Uterus (tissue), 4 donors: ENCODE measurements around the gene ISOC2. TPM values are rescaled to one million over a fixed set of nuclear protein-coding genes. Genes with fewer than 3 reads are reported as not detected.
A peak's percentile ranks its signal among the peaks of the same experiment; 100 is the strongest.

Source experiments
- DNase-seq, 2 donors: peaks; one replicate each; pipeline ENCODE4 v3.0.0-alpha.2; 2019 to 2020
- H3K27ac ChIP-seq, 2 donors: fragments of 200-600 bp; sonication (generic); 1 replicate in 1 of 2; 2 replicates in 1 of 2; pipeline ENCODE4 v1.5.1; 2016 to 2018
- H3K27me3 ChIP-seq, 2 donors: fragments of 200-600 bp; sonication (generic); one replicate each; pipeline ENCODE4 v1.5.1; 2018 to 2019; ENCODE audit warnings: control low read depth in 1 of 2
- H3K36me3 ChIP-seq, 2 donors: fragments of 200-600 bp; sonication (generic); one replicate each; pipeline ENCODE4 v1.5.1; 2019; ENCODE audit warnings: control low read depth in 1 of 2
- H3K4me1 ChIP-seq, 2 donors: fragments of 200-600 bp; sonication (generic); one replicate each; pipeline ENCODE4 v1.5.1; 2018 to 2019; ENCODE audit warnings: control low read depth in 1 of 2
- H3K4me3 ChIP-seq, 2 donors: fragments of 200-600 bp; sonication (generic); 1 replicate in 1 of 2; 2 replicates in 1 of 2; pipeline ENCODE4 v1.5.1; 2018 to 2019; ENCODE audit warnings: mild to moderate bottlenecking in 1 of 2
- H3K9me3 ChIP-seq, 2 donors: fragments of 200-600 bp; sonication (generic); one replicate each; pipeline ENCODE4 v1.5.1; 2019; ENCODE audit warnings: control low read depth in 1 of 2
- POLR2A ChIP-seq, 2 donors: fragments of 450-650 bp; IDR thresholded peaks; one replicate each; pipeline ENCODE4 v1.6.1; 2016; ENCODE audit warnings: antibody characterized with exemption in 2 of 2, mild to moderate bottlenecking in 1 of 2, moderate library complexity in 1 of 2
- intact Hi-C: fragments of 100-400 bp; cut with DNase I; formaldehyde crosslinking; loops from one replicate; pipeline ENCODE4 v1.15.1; 2023; ENCODE audit warnings: low total_unique reads
- total RNA-seq, 4 donors: library from RNA; depleted of rRNA in 3 of 4; stranded (reverse); fragments of >200 nt in 3 of 4; gene quantifications; one replicate each; pipeline versions ENCODE4 v1.1.0 to v1.2.4, GENCODE V29; 2014 to 2023
- TF ChIP-seq, protein P1 (sequence below), 4 experiments: fragments of 200-600 bp in 2 of 4; fragments of 450-650 bp in 2 of 4; sonication (generic) in 2 of 4; IDR thresholded peaks; one replicate each; pipeline ENCODE4 v1.5.1; 2016 to 2019; ENCODE audit warnings: antibody characterized with exemption in 4 of 4, mild to moderate bottlenecking in 2 of 4, moderate library complexity in 1 of 4
- donor health status: DM: yes; HTN: yes; CAD: no.

The ISOC2 gene
- total RNA-seq, 4 donors from 2014 or later: 1.2 to 78.6 (median 23.8) TPM

DNA sequence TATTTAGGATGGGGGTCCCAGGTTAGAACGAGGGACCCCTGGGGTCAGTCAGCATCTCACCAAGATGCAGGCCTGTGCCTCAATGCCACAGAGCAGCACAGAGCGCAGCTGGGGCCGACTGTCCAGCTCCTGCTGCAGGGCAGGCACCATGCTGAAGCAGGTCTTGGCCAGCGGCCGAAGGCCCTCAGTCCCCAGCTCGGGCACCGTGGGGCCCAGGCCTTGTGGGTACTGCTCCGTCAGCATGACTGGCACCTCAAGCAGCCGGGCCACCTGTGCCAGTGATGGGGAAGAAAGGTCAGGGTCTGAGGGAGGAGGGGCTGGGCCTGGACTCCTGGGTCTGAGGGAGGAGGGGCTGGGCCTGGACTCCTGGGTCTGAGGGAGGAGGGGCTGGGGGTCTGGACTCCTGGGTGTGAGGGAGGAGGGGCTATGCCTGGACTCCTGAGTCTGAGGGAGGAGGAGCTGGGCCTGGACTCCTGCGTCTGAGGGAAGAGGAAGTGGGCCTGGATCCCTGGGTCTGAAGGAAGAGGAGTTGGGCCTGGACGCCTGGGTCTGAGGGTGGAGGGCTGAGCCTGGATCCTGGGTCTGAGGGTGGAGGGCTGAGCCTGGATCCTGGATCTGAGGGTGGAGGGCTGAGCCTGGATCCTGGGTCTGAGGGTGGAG is 5.7 kb downstream of the ISOC2 start:
- TF ChIP-seq POLR2A (IDR thresholded peaks at IDR 0.05): no peak
- TF ChIP-seq, protein P1, sequence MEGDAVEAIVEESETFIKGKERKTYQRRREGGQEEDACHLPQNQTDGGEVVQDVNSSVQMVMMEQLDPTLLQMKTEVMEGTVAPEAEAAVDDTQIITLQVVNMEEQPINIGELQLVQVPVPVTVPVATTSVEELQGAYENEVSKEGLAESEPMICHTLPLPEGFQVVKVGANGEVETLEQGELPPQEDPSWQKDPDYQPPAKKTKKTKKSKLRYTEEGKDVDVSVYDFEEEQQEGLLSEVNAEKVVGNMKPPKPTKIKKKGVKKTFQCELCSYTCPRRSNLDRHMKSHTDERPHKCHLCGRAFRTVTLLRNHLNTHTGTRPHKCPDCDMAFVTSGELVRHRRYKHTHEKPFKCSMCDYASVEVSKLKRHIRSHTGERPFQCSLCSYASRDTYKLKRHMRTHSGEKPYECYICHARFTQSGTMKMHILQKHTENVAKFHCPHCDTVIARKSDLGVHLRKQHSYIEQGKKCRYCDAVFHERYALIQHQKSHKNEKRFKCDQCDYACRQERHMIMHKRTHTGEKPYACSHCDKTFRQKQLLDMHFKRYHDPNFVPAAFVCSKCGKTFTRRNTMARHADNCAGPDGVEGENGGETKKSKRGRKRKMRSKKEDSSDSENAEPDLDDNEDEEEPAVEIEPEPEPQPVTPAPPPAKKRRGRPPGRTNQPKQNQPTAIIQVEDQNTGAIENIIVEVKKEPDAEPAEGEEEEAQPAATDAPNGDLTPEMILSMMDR (IDR thresholded peaks at IDR 0.05): no peak
- Histone ChIP-seq H3K4me3 (no peak overlapping the region), H3K9me3 (no peaks in the 10 kb centered on the region), H3K36me3 (no peaks in the 10 kb centered on the region), H3K27me3 (peaks cover 15% of the 10 kb centered on the region in 2 donors), H3K4me1 (peaks cover 5 to 18% of the 10 kb centered on the region in 2 donors), H3K27ac (no peak overlapping the region)
- DNase-seq: no peak
- intact Hi-C loops: loop anchor here (10.0 kb wide), 1 partner anchor 171 kb away; the partner anchor contains the start of genes BRSK1 and HSPBP1

DNA sequence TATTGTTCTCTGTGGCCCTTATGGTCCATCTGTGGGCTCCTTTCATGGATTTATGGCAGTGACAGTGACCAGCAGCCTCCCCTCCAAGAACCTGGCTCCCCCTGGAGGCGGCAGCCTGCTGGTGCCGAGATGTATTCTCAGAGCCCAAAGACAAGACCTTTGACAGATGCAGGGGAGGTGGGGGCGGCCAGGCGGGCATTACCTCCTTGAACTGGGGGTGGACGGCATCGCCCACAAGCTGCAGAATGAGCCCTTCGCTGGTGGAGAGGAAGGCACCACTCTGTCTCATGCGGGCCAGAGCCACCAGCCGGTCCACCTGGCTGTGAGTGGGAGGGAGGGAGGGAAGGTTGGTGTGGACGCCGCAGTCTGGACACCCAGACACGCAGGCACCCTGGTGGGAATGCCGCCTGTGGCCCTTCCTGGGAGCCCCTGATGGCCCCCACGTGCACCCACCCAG is 6.6 kb downstream of the ISOC2 start:
- DNase-seq: no peak
- TF ChIP-seq POLR2A (IDR thresholded peaks at IDR 0.05): no peak
- TF ChIP-seq, protein P1 (IDR thresholded peaks at IDR 0.05): peak in 2 of 4 experiments; percentile 32 to 45
- Histone ChIP-seq H3K36me3 (no peaks in the 10 kb centered on the region), H3K27me3 (peaks cover 15 to 16% of the 10 kb centered on the region in 2 donors), H3K4me3 (no peak overlapping the region), H3K27ac (no peak overlapping the region), H3K4me1 (peaks cover 0 to 18% of the 10 kb centered on the region in 2 donors), H3K9me3 (no peaks in the 10 kb centered on the region)
- intact Hi-C loops: loop anchor here (10.0 kb wide), 1 partner anchor 170 kb away; the partner anchor contains the start of genes BRSK1 and HSPBP1

DNA sequence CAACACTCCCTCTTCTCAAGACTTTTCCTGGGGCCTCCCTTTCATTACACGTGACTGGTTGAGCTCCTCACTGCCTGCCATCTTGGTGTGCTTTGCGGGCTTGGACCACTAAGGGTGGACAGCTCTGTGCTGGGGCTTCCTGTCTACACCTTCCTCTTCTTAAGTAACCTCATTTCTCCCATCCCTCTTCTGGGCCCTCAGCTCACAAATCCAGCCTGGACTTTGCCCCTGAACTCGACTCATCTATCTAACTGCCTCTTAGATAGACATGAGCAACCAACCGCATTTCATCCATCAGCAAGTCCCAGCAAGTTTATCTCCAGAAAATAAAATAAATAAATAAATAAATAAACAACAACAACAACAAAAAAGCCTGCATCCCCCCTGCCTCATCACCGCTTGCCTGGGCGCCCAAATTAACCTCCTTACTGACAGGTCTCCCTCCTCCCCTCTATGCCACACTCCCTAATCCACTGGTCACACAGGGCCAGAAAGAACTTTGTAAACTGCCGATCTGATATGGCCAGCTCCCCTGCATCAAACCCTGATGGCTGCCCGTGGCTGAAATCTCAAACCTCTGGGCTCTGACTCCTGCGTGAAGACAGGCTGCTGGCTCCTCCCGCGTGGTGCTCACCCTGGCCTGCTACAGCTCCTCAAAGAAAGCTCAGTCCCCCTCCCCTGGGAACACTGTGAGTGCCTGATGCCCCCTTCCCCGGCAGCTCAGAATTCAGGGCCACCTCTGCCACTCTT is 7.8 kb downstream of the ISOC2 start:
- Histone ChIP-seq H3K4me1 (peaks cover 0 to 18% of the 10 kb centered on the region in 2 donors), H3K27ac (no peak overlapping the region)

DNA sequence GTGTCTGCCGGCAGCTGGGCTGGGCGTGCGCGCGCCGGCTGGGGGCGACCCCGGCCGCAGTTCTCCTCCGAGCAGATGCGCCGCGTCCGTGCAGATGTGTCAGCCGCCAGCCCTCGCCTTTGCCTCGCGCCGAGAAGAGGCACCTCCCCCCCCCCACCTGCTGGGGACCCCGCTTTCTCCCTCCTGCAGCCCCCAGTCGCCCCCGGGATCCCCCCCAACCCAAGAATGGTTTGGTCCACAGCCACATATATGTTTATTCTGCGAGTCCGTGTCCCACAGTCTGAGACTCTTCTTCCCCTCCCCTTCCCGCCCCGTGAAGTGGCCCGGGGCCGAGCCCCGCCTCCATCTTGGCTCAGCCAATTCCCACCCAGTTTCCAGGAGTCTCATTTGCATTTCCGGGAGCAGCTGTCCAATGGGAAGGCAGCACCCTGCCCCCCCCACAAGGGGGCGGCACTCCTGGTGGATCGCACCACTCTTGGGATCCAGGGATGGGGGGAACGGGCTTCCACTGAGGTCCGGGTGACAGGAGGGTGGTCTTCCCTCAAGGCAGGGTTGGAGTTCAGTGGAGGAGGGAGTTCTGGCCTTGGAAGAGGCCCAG is 8.6 kb downstream of the ISOC2 start:
- H3K9me3 ChIP-seq: no peaks in the 10 kb centered on the region
- no peak overlapping the region for H3K4me3 ChIP-seq
- no peak for TF ChIP-seq POLR2A (IDR thresholded peaks at IDR 0.05)
- TF ChIP-seq, protein P1 (IDR thresholded peaks at IDR 0.05): peak in 1 of 4 experiments; percentile 3
- no peaks in the 10 kb centered on the region for H3K36me3 ChIP-seq
- intact Hi-C loops: loop anchor here (10.0 kb wide), 1 partner anchor 168 kb away; the partner anchor contains the start of genes BRSK1 and HSPBP1
- H3K4me1 ChIP-seq: peaks cover 0 to 18% of the 10 kb centered on the region in 2 donors
- H3K27me3 ChIP-seq: peaks cover 18 to 24% of the 10 kb centered on the region in 2 donors
- peak; percentile 72 to 81 for DNase-seq
- no peak overlapping the region for H3K27ac ChIP-seq

More for the DNA sequence above, 7.8 kb downstream of the ISOC2 start:
- DNase-seq: no peak
- no peak for TF ChIP-seq POLR2A (IDR thresholded peaks at IDR 0.05)
- TF ChIP-seq, protein P1 (IDR thresholded peaks at IDR 0.05): no peak
- no peaks in the 10 kb centered on the region for H3K36me3 ChIP-seq
- H3K27me3 ChIP-seq: peaks cover 18 to 24% of the 10 kb centered on the region in 2 donors
- no peaks in the 10 kb centered on the region for H3K9me3 ChIP-seq
- no peak overlapping the region for H3K4me3 ChIP-seq
- intact Hi-C loops: loop anchor here (10.0 kb wide), 1 partner anchor 169 kb away; the partner anchor contains the start of genes BRSK1 and HSPBP1
